ENCODE results near the gene PSMD12. TPM values are rescaled to one million over a fixed set of nuclear protein-coding genes. Genes with fewer than 3 reads are reported as not detected.

PSMD12 gene
- 19.1 and 28.0 TPM in 2 replicates for total RNA-seq

DNA sequence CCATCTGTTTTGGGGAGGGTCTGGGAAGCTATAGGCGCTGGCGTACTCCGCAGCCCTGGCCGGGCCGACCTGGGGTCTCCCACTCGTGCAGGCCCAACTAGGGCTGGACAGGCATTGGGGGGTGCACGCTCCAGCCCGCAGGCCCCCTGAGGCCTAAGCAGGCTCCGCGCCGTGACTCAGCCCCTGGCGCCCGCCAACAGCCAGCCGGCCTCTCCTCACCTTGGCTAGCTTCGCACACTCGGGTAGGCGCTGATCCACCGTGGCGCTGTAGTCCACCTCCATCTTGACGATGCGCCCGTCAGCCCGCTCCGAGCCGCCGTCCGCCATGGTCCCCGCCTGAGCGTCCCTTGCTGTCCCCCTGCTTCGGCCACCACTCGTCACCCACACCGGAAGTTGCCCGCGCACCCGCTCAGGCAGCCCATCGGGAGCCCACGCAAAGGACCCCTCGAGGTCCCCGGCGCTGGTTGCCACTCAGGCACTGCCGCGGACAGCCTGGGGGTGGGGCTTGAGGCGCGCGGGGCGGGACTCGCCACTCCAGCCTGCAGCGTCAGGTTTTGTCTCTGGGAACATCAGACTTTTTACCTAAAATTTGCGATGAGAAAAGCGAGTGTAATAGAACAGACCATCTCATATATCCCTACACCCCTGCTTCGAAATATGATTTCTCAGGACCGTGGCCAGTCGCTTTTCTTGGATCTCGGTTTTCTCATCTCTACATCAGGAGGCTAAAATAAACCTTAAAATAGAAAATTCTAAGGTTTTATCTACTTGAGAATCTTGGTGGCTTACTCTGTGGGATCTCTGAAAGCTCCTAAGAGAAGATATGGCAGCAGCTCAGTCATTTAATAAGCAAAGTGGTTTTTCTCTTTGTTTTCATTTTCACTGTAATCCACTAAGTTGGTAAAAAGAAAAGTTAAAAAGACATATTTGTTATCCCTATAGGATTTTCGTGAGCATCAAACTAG, at the start of gene PSMD12:
TSS of gene PSMD12 (minus strand) at position 385 of the 965 bp plus-strand sequence. CDS start at position 327, 58 bp downstream.

DNA sequence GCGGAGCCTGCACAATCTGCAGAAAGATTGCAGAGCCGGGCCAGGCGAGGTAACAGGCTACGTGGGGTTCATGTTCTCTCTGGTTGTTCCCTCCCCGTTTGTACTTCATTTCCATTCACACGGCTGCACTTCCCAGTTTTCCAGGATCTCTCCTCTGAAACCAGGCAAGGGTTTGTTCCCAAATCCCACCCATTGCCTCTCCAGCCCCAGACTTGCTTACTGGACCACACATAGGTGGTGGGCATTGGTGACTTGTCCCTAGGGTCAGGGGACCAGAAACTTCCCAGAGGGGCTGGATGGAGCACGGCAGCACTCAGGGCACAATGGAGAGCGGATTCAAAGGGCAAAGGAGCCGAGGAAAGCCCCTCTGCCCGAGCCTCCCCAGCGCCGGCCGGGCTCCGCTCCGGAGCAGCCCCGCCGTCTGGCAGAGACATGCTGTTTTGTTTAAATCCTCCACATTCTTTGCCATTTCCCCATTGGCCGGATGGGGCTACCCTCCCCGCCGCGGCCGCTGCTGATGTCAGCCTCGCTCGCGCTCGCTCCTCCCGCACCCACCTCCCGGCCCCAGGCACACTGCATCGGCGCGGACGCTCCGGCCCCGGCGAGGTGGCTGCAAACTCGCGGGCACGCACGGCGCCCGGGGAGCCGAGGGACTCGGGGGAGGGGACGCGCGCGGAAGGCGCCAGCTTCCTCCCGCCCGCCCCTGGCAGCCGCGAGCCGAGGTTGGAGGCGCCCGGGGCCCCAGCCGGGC, 10.5 kb upstream of the PSMD12 start, which contains the start of gene PITPNC1:
TSS of gene PITPNC1 (plus strand) at position 545 of the 751 bp plus-strand sequence.

Small RNA genes within 50 kb of the gene (small RNA-seq; reads per million reads assigned to genes)
- gene RF00019, result not detected

Other genes starting within 250 kb of the PSMD12 start
- 39.3 and 40.8 TPM in 2 replicates for gene HELZ, start 121.4 kb downstream of the PSMD12 start, total RNA-seq
- gene PITPNC1, start 10.7 kb upstream of the PSMD12 start, total RNA-seq, result 9.9 and 24.2 TPM in 2 replicates

Measured in subcutaneous preadipocyte (primary cell).